Measurements from ENCODE around the gene KLHDC7A. TPM values are rescaled to one million over a fixed set of nuclear protein-coding genes. Genes with fewer than 3 reads are reported as not detected.

Gene KLHDC7A
- total and polyA plus RNA-seq, 2 donors (not counting 3 experiments of a cell fraction or from before 2014, with no cell fraction given), result not detected

GRCh38 chr1:18501833-18502232, 21.1 kb downstream of the KLHDC7A start:
- TF ChIP-seq FOS (IDR thresholded peaks at IDR 0.05; ENCODE audit: borderline replicate concordance, insufficient read depth, low read length) (no peak), JUN (IDR thresholded peaks at IDR 0.05; ENCODE audit: borderline replicate concordance, insufficient read depth, insufficient read length, low read depth) (no peak), POLR2A (IDR thresholded peaks at IDR 0.05; ENCODE audit: low read depth, low read length) (no peak), POLR2AphosphoS5 (IDR thresholded peaks at IDR 0.05; ENCODE audit: insufficient read depth, low read depth, low read length) (no peak), MYC (IDR thresholded peaks at IDR 0.05; ENCODE audit: low read depth, low read length) (no peak), GATA2 (IDR thresholded peaks at IDR 0.05; ENCODE audit: insufficient read depth, insufficient read length, low read depth, low read length) (no peak), MAX (IDR thresholded peaks at IDR 0.05; ENCODE audit: insufficient read depth, insufficient read length) (no peak), EZH2 (IDR thresholded peaks at IDR 0.05; ENCODE audit: borderline replicate concordance, low read depth, low read length, severe bottlenecking) (no peak)
- TF ChIP-seq, protein P1, sequence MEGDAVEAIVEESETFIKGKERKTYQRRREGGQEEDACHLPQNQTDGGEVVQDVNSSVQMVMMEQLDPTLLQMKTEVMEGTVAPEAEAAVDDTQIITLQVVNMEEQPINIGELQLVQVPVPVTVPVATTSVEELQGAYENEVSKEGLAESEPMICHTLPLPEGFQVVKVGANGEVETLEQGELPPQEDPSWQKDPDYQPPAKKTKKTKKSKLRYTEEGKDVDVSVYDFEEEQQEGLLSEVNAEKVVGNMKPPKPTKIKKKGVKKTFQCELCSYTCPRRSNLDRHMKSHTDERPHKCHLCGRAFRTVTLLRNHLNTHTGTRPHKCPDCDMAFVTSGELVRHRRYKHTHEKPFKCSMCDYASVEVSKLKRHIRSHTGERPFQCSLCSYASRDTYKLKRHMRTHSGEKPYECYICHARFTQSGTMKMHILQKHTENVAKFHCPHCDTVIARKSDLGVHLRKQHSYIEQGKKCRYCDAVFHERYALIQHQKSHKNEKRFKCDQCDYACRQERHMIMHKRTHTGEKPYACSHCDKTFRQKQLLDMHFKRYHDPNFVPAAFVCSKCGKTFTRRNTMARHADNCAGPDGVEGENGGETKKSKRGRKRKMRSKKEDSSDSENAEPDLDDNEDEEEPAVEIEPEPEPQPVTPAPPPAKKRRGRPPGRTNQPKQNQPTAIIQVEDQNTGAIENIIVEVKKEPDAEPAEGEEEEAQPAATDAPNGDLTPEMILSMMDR (IDR thresholded peaks at IDR 0.05; ENCODE audit: extremely low read depth in 1 of 2, insufficient read depth in 1 of 2, low read depth in 1 of 2, low read length in 2 of 2), result no peak
- Histone ChIP-seq H3K27me3 (ENCODE audit: control insufficient read depth in 2 of 2, insufficient read depth in 2 of 2, low read length in 2 of 2) (no peaks in the 10 kb centered on the region), H3K4me3 (replicated peaks in 1 of 3; ENCODE audit: insufficient read depth in 1 of 3, low read depth in 1 of 3, low read length in 3 of 3) (no peak overlapping the region), H2AFZ (ENCODE audit: low read depth, low read length) (no peak overlapping the region), H3K79me2 (ENCODE audit: control insufficient read depth, insufficient read depth, low read length) (no peaks in the 10 kb centered on the region), H4K20me1 (replicated peaks; ENCODE audit: control insufficient read depth, extremely low read depth, insufficient read depth, low read length) (no peaks in the 10 kb centered on the region), H3K4me2 (ENCODE audit: insufficient read depth, low read length) (no peak overlapping the region), H3K9ac (replicated peaks; ENCODE audit: extremely low read depth, insufficient read depth, low read length) (no peak overlapping the region), H3K4me1 (ENCODE audit: control insufficient read depth, extremely low read depth, insufficient read depth, low read length) (no peaks in the 10 kb centered on the region), H3K27ac (ENCODE audit: insufficient read depth, low read depth, low read length) (no peak overlapping the region), H3K36me3 (ENCODE audit: control insufficient read depth in 2 of 2, extremely low read depth in 1 of 2, insufficient read depth in 2 of 2, low read length in 2 of 2) (no peaks in the 10 kb centered on the region), H3K9me3 (replicated peaks; ENCODE audit: control insufficient read depth, insufficient read depth, low read length) (no peaks in the 10 kb centered on the region), H3K9me1 (replicated peaks; ENCODE audit: control insufficient read depth, extremely low read depth, insufficient read depth, low read length) (no peaks in the 10 kb centered on the region)
- ChIA-PET CTCF (no interaction called here), POLR2A (no interaction called here)
- BruUV-seq (replicated peaks), result no TSS peak
- no peak for FAIRE-seq
- intact Hi-C loops (cut with micrococcal nuclease) (no loop called here), dilution Hi-C loops (cut with MboI; ENCODE audit: extremely low pct_ligation_motif_present, low sequenced_read_pairs) (no loop called here)
- no peak for DNase-seq (ENCODE audit: low read depth, low spot score)

Data from endothelial cell of umbilical vein (primary cell).